Neural progenitor cell (in vitro differentiated cells): ENCODE measurements around the gene TMEM30B. TPM values are rescaled to one million over a fixed set of nuclear protein-coding genes. Genes with fewer than 3 reads are reported as not detected.

Experiments
- DNase-seq: peaks from one replicate; pipeline ENCODE4 v3.0.0-alpha.2; 2016; ENCODE audit warnings: low spot score
- H2AFZ ChIP-seq: fragments of 200-600 bp; sonication (generic); replicated peaks from 2 replicates; pipeline ENCODE4 v1.6.1; 2016; ENCODE audit warnings: antibody characterized with exemption
- H3F3A ChIP-seq: fragments of 200-600 bp; sonication (generic); 2 replicates; pipeline ENCODE4 v1.6.1; 2016; ENCODE audit warnings: antibody characterized with exemption, low read depth
- H3K27ac ChIP-seq: fragments of 200-600 bp; sonication (generic); 2 replicates; pipeline ENCODE4 v1.5.1; 2016; ENCODE audit warnings: mild to moderate bottlenecking
- H3K27me3 ChIP-seq: fragments of 200-600 bp; sonication (generic); 2 replicates; pipeline ENCODE4 v1.6.1; 2016; ENCODE audit warnings: mild to moderate bottlenecking, moderate library complexity
- H3K36me3 ChIP-seq: fragments of 200-600 bp; sonication (generic); 2 replicates; pipeline ENCODE4 v1.5.1; 2016
- H3K4me1 ChIP-seq: fragments of 200-600 bp; sonication (generic); 2 replicates; pipeline ENCODE4 v1.6.1; 2016; ENCODE audit warnings: mixed run types
- H3K4me2 ChIP-seq: fragments of 200-600 bp; sonication (generic); 2 replicates; pipeline ENCODE4 v1.6.1; 2016
- H3K4me3 ChIP-seq: fragments of 200-600 bp; sonication (generic); 2 replicates; pipeline ENCODE4 v1.5.1; 2016
- H3K79me2 ChIP-seq: fragments of 200-600 bp; sonication (generic); 2 replicates; pipeline ENCODE4 v1.6.1; 2016; ENCODE audit warnings: low read depth
- H3K9ac ChIP-seq: fragments of 200-600 bp; sonication (generic); 2 replicates; pipeline ENCODE4 v1.6.1; 2016
- H3K9me3 ChIP-seq: fragments of 200-600 bp; sonication (generic); 2 replicates; pipeline ENCODE4 v1.5.1; 2016; ENCODE audit warnings: low read depth
- H4K20me1 ChIP-seq: fragments of 200-600 bp; sonication (generic); 2 replicates; pipeline ENCODE4 v1.6.1; 2016; ENCODE audit warnings: low read depth
- H3K27ac Mint-ChIP-seq: 3 replicates; pipeline ENCODE4 v1.8.0; 2021; ENCODE audit warnings: mixed read lengths
- H3K27me3 Mint-ChIP-seq: 2 replicates; pipeline ENCODE4 v1.8.0; 2022; ENCODE audit warnings: low read depth, mild to moderate bottlenecking, inconsistent platforms, moderate library complexity, mixed read lengths; ENCODE audit not compliant: insufficient read depth
- H3K36me3 Mint-ChIP-seq: 3 replicates; pipeline ENCODE4 v1.8.0; 2021; ENCODE audit warnings: mixed read lengths
- H3K4me1 Mint-ChIP-seq: 3 replicates; pipeline ENCODE4 v1.8.0; 2021; ENCODE audit warnings: mixed read lengths
- H3K4me3 Mint-ChIP-seq: 3 replicates; pipeline ENCODE4 v1.8.0; 2021; ENCODE audit warnings: mild to moderate bottlenecking, moderate library complexity, mixed read lengths
- H3K9me3 Mint-ChIP-seq: 3 replicates; pipeline ENCODE4 v1.8.0; 2020; ENCODE audit warnings: mixed read lengths
- EZH2 ChIP-seq: fragments of 200-600 bp; sonication (generic); IDR thresholded peaks from 2 replicates; pipeline ENCODE4 v1.6.1; 2017; ENCODE audit warnings: antibody characterized with exemption, mild to moderate bottlenecking, moderate library complexity
- EZH2phosphoT487 ChIP-seq: fragments of 200-600 bp; sonication (generic); IDR thresholded peaks from 2 replicates; pipeline ENCODE4 v1.6.1; 2017; ENCODE audit warnings: antibody characterized with exemption
- total RNA-seq: library from RNA; depleted of rRNA; stranded (reverse); fragments of >200 nt; gene quantifications from 2 replicates; pipeline ENCODE4 v1.2.3, GENCODE V29; 2015; ENCODE audit warnings: low replicate concordance
- TF ChIP-seq, protein P1 (sequence below): fragments of 200-600 bp; sonication (generic); IDR thresholded peaks from 2 replicates; pipeline ENCODE4 v1.5.1; 2017; ENCODE audit warnings: antibody characterized with exemption, mild to moderate bottlenecking

TMEM30B gene
- total RNA-seq, 1 donor from 2014 or later: 0.07 TPM

- no peak for DNase-seq
- no peak overlapping the region for H3K4me3 ChIP-seq
- Mint-ChIP-seq H3K4me3 (no peak overlapping the region), H3K27me3 (peaks cover 3% of the 10 kb centered on the region), H3K27ac (no peak overlapping the region), H3K9me3 (no peaks in the 10 kb centered on the region), H3K4me1 (peaks cover 10% of the 10 kb centered on the region), H3K36me3 (no peaks in the 10 kb centered on the region)
- H3F3A ChIP-seq: peaks cover 3% of the 10 kb centered on the region
- H3K79me2 ChIP-seq: no peaks in the 10 kb centered on the region
- no peaks in the 10 kb centered on the region for H3K9me3 ChIP-seq
- H2AFZ ChIP-seq: no peak overlapping the region
- H3K36me3 ChIP-seq: no peaks in the 10 kb centered on the region
- H3K9ac ChIP-seq: no peak overlapping the region
- H3K27me3 ChIP-seq: peaks cover 12% of the 10 kb centered on the region
- H3K4me1 ChIP-seq: peaks cover 7% of the 10 kb centered on the region
- no peaks in the 10 kb centered on the region for H4K20me1 ChIP-seq
- no peak overlapping the region for H3K27ac ChIP-seq
- no peak for TF ChIP-seq EZH2phosphoT487
- TF ChIP-seq, protein P1, sequence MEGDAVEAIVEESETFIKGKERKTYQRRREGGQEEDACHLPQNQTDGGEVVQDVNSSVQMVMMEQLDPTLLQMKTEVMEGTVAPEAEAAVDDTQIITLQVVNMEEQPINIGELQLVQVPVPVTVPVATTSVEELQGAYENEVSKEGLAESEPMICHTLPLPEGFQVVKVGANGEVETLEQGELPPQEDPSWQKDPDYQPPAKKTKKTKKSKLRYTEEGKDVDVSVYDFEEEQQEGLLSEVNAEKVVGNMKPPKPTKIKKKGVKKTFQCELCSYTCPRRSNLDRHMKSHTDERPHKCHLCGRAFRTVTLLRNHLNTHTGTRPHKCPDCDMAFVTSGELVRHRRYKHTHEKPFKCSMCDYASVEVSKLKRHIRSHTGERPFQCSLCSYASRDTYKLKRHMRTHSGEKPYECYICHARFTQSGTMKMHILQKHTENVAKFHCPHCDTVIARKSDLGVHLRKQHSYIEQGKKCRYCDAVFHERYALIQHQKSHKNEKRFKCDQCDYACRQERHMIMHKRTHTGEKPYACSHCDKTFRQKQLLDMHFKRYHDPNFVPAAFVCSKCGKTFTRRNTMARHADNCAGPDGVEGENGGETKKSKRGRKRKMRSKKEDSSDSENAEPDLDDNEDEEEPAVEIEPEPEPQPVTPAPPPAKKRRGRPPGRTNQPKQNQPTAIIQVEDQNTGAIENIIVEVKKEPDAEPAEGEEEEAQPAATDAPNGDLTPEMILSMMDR: no peak
- no peak for TF ChIP-seq EZH2
- H3K4me2 ChIP-seq: no peak overlapping the region
Measured at GRCh38 chr14:61266436-61266835, 14.7 kb downstream of the TMEM30B start.

DNA sequence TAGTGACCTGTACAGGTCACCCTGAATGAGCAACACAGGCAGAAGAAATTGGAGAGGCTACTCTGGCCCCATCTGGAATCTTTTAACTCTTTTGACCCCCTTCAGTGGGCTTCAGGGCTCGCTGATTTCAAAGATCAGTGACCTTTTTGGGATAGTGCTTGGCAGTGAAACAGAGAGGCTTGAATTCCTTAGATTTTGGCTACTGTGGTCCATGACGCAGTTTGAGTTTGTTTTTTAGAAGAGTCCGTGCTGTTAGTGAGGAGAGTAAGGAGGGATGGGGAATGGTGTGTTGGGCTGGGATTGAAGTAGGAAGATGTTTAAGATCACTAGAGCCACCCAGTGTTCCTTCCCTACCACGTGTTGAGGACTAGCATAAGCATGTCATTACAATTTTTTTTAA lies 16.5 kb downstream of the TMEM30B start:
- Mint-ChIP-seq H3K27ac (no peak overlapping the region), H3K9me3 (no peaks in the 10 kb centered on the region), H3K36me3 (no peaks in the 10 kb centered on the region), H3K4me1 (peaks cover 13% of the 10 kb centered on the region), H3K4me3 (no peak overlapping the region), H3K27me3 (peaks cover 3% of the 10 kb centered on the region)
- Histone ChIP-seq H3K27ac (no peak overlapping the region), H3F3A (peaks cover 3% of the 10 kb centered on the region), H2AFZ (peak overlapping the region; percentile 50), H3K27me3 (peaks cover under 1% of the 10 kb centered on the region), H3K9me3 (no peaks in the 10 kb centered on the region), H3K9ac (no peak overlapping the region), H3K4me1 (peaks cover 17% of the 10 kb centered on the region), H3K4me2 (no peak overlapping the region), H3K4me3 (no peak overlapping the region), H3K79me2 (no peaks in the 10 kb centered on the region), H4K20me1 (no peaks in the 10 kb centered on the region), H3K36me3 (no peaks in the 10 kb centered on the region)
- no peak for TF ChIP-seq EZH2phosphoT487
- TF ChIP-seq, protein P1: no peak
- TF ChIP-seq EZH2: no peak
- no peak for DNase-seq

- Histone ChIP-seq H3K4me3 (no peak overlapping the region), H3K36me3 (no peaks in the 10 kb centered on the region), H4K20me1 (no peaks in the 10 kb centered on the region), H3K79me2 (no peaks in the 10 kb centered on the region), H3K9me3 (no peaks in the 10 kb centered on the region), H3F3A (peaks cover 3% of the 10 kb centered on the region), H3K27me3 (no peaks in the 10 kb centered on the region), H3K27ac (no peak overlapping the region), H3K4me2 (no peak overlapping the region), H2AFZ (peak overlapping the region; percentile 50), H3K4me1 (peaks cover 17% of the 10 kb centered on the region), H3K9ac (no peak overlapping the region)
- peaks cover 3% of the 10 kb centered on the region for H3K27me3 Mint-ChIP-seq
- no peaks in the 10 kb centered on the region for H3K9me3 Mint-ChIP-seq
- TF ChIP-seq EZH2phosphoT487: no peak
- TF ChIP-seq, protein P1: no peak
- no peak for TF ChIP-seq EZH2
- DNase-seq: no peak
- no peak overlapping the region for H3K27ac Mint-ChIP-seq
- peaks cover 13% of the 10 kb centered on the region for H3K4me1 Mint-ChIP-seq
- H3K36me3 Mint-ChIP-seq: no peaks in the 10 kb centered on the region
- H3K4me3 Mint-ChIP-seq: no peak overlapping the region
Measured at GRCh38 chr14:61264010-61264571, 17.0 kb downstream of the TMEM30B start.
